ENCODE results near the gene SMARCA2.

SMARCA2 gene

DNA sequence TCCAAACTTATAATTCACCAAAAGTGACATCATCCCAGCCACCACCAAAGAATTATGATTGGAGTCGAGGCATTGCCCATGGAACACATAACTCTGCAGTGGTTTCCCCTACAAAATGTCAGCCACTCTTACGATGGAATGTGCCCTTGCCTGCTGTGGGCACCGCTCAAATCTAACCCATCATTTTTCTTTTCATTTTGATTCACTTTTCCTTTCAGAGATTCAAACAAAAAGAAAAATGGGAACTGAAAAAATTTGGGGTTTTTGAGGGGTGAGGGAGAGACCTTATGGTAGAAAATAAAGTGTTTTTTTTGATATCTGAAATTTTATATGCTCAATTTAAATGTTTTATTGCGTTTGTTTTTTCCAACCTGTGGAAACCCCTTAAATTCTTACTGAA, 28.1 kb downstream of the SMARCA2 start:
- no peak for DNase-seq

DNA sequence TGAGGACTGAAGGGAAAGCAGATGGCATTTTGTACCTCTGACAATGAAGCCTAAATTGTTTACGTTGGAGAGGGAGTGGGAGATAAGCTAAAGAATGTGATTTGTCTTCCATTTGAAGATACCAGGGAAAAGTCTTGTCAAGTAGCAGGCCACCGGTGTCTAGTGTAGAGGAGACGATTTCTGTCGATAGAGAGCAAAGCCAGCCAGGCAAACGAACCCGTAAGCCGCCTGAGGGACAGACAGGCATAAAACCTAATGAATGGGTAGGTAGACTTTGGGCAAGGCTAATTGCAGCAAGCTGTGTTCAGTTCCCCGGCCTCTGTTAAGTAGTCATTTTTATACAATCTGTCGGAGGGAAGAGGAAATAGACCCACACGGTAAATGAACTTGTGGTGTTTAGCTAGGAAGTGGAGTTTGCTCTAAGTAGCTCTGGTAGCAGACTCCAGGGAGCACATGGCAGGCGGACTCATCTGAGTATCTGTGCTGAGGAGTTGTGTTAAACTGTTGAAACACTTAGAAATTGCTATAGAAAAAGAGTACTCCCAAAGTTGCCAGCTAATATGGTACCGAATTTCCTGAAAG, 28.8 kb downstream of the SMARCA2 start:
- DNase-seq, result no peak

DNA sequence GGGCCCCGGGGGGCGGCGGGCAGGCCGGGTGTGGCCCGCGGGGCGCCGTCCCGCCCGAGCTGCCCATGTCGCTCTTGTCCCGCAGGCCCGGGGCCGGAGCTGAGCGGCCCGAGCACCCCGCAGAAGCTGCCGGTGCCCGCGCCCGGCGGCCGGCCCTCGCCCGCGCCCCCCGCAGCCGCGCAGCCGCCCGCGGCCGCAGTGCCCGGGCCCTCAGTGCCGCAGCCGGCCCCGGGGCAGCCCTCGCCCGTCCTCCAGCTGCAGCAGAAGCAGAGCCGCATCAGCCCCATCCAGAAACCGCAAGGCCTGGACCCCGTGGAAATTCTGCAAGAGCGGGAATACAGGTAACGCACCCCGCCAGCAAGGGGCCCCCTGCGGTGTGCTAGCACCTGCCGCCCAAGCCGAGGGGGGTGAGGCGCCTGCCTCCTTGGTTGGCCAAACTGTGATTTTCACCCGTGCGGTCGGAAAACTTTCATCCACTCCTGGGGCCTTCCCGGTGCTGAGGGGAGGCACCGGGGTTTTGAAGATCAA, 32.1 kb downstream of the SMARCA2 start:
- no peak for DNase-seq

DNA sequence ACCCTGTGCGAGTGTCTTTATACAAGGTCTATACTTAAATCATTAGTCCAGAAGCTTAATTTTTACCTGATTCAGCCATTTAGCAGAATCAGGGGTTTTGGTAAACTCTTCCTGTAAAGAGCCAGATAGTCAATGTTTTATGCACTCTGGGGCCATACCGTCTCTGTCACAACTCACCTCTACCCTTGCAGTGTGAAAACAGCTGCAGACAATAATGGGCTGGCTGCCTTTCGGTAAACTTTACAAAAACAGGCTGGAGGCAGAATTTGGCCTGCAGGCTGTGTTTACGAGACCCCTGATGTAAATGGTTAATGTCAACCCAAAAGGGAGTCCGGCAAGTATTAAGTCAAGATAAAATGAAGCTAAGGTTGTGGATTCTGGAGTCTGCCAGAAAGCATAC, 32.8 kb downstream of the SMARCA2 start:
- no peak for DNase-seq

DNA sequence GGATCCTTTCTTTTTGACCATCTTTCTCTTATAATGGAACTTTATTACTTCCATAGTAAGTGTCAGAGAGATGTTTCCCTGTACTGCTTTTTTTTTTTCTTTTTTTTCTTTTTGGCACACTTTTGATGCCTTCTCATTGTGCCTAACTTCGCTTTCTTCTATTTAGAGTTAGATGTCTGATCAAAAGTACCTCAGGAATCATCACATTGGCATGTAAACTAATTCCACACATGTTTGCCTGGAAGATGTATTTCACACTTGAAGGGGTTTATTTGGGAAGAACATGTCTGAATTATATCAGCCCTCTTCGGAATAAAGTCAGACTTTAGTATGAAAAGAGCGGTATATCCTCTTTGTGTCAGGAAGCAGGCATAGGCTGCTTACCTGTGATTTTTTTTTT, 35.1 kb downstream of the SMARCA2 start:
- peak; percentile 31 for DNase-seq

DNA sequence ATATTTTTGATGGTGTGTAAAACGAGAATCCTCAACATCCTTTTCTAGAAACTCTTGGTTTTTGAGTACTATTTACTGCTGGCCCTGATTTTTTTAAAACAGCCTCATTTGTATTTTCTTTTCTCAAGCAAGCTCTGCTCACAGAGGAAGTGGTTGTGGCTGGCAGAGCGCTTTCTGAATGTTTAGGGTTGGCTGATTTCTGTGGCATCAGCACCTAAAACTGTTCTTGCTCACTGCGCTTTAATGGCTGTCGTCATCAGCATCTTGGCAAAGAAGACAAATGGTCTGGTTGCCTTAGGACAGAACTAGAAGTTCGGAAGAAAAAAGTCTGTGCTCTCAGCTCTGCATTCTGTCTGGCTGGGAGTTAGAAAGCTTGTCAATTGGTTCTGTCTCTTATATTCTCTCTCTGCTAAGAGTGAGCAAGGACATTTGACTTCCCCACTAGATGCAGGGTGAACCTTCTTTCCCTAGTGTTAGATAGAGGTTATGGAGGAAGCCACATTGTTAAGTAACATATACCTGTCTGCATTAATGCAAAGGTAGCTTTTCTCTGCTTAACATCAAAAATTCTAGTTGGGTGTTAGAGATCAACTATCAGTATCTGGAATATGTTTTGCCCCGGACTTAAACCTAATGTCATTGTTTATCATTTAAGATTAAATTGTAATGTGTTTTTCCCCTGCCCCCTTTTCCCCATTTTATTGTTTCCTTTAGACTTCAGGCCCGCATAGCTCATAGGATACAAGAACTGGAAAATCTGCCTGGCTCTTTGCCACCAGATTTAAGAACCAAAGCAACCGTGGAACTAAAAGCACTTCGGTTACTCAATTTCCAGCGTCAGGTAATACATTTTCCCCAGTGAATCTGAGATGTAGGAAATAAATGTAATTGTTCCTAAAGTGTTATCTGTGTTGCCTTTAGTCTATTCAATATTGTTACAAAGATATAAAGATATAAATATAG, 39.0 kb downstream of the SMARCA2 start:
- peak; percentile 75 for DNase-seq

DNA sequence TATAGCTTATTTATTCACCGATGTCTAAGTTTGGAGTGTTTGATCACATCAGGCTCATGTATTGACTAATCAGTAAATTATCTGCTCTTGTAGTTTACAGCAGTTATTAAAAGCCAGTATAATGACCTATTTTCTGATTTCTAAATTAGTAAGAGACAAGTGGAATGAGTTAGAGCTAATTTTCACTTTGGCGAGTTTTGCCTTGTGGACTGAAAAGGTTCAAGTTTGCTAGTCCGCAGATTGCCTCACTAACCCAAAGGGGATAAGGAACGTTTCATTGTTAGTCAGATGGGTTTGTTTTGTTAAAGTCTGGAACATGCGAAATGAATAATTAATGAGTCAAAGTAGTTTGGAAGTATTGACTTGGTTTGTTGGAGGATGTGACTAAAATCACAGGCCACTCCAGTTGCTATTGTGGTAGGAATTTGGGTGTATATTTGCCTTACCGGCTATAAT, 40.1 kb downstream of the SMARCA2 start:
- DNase-seq, result peak; percentile 55

DNA sequence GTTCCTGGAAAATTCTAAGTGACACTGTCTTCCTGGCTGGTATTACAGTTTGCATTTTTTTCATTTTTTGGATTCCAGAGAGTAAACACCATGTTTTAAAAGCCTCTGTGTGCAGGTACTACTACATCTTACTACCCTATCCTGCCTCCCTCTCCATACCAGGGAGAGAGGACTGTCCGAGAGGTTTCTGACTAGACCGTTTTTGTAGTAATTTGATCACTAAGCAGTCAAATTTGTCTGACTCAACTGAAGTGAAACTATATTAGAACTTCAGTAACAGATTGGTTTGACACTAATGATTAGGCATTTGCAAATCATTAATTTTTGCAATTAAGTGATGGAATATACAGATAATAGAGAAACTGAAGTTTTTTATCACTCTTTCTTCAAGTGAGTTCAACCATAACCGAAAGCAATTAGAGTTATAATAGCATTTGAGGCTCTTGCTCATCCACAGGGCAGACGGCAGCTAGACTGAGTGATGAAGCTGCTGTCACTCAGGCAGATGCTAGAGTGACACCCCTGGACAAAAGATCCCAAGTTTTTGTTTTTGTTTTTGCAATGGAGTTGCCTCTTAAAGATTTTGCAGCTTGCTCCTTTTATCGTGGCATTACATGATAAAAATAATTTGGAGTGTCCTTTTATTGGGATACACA, 44.3 kb downstream of the SMARCA2 start:
- DNase-seq, result peak; percentile 33

DNA sequence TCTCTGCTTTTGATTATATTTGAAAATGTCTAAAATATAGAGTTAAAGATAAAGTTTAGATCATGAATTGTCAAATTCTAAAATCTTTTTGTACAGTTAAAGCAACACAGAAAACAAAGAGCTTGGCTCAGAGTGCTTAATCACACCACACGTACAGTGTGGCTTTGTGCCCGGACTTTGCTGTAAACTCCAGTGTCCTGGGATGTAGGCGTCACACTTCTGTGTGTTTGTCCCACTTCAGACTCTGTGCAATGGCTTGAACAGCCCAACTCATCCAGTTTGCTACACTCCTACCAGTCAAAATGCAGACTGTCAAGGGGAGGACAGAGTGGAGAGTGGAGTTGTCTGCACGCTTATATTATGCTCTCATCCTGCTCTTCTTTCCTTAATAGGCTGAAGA, 45.3 kb downstream of the SMARCA2 start:
- DNase-seq, result no peak

DNA sequence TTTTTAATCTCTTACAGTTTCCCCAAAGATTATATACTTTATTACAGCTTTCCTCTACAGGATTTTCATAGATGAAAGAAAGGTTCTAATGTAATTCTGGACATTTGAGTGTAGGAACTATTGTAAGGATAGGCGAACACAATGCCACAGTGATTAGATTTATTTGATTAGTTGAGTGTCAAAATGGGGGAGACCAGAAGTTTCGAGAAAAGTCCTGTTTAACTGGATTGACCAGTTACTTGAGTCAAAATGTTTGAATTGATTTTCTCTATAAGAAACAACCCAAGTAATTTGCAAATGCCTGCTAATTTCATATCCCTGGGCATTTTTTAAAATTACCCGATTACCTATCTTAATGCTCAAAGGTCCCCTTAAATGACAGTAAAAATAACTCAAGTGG, 50.6 kb downstream of the SMARCA2 start:
- DNase-seq, result no peak

DNA sequence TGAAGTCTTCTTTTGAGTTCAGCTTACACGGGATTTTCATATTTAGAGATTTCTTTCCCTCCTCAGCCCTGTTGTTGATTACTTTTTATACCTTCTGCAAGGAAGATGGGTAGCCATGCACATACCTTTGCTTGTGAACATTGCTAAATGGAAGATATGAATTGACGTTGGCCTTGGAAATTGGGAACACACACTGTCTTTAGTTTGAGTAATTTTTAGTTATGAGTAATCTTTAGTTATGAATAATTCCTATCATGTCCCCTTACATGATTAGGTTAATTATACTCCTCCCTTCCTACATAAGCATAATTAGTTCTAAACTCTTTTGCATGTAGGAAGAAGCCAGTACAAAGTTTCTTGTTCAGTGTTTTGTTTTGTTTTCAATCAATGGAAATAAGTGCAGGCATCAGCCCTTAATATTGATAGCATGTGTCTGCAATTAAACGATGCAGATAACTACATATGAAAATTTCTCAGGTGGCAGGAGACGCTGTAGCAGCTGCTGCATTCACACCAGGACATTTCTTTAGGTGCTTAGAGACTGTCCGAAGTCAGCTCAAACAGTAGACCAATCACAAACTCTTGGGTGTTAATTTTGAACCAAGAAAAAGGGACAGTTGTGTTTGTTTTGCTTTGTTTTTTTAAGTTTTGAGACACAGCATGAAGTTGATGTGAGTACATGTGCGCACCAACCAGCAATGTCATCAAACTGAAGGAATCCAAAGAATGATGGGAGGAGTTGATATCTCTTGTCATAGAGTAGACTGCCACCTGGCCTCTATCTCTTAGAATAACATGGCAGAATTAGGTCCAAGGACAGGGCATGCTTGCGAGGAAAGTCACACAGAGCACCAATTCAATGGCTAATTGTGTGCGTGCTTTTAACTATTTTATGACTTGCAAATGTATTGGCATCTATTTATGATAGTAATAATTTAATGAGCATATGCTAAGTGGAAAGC, 51.4 kb downstream of the SMARCA2 start:
- DNase-seq, result peak; percentile 62

DNA sequence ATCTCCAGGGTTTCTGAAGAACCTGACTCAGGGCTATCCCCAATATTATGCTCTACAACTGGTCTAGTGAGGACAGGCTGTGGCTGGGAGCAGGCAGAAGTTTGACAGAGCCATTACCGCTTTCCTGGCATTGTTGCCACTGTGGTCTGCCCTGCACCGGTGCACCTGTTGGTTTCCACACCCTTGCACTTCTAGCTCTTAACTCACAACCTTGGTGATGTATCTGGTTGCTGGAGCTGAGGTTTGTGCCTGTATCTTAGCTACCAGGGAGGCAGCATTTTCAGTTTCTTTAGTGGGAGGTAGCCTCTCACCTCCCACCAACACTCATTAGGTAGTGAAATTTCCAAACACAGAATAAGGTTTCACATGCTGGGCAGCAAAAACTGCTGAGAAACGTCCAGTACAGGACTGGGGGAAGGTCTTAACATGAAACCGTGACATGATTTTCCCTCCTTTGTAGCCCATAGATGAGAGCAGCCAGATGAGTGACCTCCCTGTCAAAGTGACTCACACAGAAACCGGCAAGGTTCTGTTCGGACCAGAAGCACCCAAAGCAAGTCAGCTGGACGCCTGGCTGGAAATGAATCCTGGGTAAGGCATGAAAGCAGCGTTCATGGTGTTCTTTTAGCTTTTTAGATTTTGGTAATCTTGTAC, 57.7 kb downstream of the SMARCA2 start:
- DNase-seq, result no peak

DNA sequence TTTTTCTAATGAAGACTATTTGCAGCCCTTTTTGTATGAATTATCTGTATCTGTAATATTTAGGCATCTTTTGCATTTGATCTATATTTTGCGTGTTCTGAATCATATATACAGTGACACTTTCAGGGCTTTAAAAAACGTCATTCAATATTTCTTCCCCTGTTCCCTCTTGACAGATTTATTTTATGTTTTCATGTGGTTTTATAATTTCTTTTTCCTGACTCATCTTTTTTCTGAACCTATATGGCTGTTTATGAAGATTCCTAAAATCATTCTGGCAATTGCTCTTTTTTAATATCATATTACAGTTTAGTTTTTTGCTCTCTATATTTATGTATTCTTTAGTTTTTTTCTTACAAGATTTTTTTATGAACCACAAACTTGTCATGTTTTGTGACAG, 67.6 kb downstream of the SMARCA2 start:
- DNase-seq, result no peak

DNA sequence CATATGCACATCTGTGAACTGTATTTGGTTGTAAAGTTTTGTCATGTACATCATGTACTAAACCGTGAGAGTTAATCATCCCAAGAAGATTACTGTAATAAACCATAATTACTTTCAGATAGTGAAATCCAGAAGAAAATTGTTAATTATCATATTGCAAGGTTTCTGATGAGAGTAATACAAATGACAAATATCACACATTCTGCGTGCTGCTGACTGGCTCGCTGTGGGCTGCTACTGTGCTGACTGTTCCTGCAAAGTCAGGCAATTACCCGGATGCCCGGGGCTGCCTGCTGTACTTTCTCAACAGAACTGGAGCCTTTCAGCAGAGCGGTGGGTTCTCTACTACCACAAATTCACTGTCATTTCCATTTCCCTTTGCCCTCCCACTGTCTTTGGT, 68.3 kb downstream of the SMARCA2 start:
- no peak for DNase-seq

DNA sequence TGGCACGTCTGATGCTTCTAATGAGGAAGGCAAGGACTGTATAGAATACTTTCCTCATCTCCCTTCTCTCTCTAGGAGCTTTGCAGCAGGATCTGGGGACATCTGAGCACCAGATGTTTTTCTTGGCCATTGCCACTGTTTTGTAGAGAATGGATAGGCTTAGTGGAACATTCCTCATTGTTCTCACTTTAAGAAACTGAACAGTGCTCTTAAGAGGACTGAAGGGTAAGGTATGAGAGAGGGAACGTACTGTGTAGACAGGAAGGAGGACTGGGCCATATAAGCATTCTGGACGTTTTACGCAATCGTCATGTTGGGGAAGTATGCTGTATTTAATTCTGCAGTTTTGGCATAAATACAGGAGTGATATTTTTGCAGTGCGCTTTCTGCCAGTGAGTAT, 70.6 kb downstream of the SMARCA2 start:
- peak; percentile 37 for DNase-seq

DNA sequence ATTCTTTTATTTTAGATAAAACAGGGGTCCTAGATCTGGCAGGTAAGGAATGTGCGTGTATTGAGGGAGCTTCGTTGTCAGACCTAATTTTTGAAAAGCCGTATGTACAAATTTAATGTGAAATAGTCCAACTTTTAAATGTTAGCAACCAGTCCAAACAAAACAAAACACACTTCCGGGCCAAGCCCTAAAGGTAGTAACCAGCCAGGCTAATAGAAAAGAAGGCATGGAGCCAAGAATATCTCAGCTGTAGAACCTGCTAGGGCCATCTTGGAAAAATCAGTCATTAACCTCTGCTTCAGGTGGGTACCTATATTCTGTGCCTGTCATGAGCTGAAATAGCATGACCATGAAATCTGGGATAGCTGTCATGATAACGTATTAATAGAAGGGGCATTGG, 71.0 kb downstream of the SMARCA2 start:
- no peak for DNase-seq

DNA sequence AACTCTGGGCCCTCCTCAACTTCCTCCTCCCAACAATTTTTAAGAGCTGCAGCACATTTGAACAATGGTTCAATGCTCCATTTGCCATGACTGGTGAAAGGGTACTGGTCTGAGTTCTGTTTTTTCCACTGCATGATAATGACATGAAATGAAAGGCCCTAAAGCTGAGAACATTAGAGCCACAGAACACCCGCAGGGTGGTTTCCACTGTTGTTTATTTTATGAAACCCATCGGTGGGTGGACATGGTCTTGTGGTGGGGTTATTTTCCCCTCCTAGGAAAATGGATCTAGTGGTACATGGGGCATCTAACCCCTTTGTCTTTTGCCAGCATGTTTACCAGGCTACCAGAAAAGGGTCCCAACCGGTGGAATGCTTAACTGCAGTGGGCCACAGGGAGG, 71.8 kb downstream of the SMARCA2 start:
- no peak for DNase-seq

DNA sequence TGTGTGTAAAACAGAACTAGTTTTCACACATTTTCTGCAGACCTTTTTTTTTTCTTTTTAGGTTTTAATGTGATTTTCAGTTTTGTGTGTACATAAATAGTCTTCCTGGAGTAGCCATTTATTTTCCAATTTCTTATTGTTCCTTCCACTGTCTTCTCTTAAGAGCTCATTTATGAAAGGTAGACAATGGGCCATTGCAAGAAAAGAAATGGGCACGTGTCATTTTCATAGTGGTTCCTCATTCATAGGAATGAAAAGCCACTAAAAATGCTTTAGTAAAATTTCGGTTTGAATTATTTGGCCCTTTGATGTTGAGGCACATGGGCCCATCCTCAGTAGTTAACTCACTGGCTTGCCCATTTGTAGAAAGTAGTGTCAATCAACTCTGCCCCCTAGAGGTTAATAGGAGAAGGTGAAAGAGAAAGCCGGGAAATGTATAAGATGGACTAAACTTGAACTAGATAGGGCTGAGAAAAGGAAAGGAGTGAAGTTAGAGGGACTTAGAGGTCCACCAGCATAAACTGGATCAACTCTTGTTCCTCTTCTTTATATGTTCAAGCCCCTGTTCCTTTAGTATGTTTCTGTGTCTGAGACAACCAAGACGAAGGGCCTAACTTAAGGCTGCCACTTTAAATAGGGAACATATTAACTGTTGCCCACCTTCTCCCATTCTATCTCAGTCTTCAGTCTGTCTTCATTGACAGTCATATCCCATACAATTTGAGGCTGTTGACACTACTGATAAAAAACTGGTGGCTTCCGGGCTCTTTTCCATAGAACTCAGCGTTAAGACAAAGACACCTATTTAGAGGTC, 72.6 kb downstream of the SMARCA2 start:
- DNase-seq, result peak; percentile 58

DNA sequence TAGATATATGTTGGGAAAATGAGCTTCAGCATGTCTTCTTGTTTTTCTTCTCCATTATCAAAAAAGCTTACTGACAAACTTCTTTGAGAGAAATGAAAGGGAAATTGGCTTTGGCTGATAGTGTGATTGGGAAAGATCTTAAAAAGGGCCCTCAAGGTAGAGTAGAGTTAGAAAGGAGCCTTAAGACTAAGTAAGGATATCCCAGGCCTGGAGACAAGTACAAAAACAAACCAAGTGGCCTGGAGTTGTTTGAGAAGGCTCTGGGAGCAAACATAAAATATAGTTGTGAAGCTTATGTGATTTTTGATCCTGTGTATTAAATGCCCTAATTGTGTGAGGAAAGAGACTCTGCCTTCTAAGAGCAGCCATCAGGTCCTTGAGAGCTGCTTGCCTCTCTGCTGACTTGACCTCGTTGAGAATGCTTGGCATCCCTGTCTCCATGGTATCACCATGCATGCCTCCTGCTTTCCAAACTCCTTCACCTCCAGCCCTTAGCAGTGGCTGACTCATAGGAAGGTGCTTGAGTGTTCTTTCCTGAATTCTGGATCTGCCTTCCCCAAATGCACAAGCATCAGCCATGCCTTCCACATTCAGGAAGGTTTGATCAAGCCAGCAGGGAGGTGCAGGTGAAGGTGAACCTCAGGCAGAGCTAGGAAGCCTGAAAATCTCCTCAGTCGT, 78.9 kb downstream of the SMARCA2 start:
- peak; percentile 63 for DNase-seq

DNA sequence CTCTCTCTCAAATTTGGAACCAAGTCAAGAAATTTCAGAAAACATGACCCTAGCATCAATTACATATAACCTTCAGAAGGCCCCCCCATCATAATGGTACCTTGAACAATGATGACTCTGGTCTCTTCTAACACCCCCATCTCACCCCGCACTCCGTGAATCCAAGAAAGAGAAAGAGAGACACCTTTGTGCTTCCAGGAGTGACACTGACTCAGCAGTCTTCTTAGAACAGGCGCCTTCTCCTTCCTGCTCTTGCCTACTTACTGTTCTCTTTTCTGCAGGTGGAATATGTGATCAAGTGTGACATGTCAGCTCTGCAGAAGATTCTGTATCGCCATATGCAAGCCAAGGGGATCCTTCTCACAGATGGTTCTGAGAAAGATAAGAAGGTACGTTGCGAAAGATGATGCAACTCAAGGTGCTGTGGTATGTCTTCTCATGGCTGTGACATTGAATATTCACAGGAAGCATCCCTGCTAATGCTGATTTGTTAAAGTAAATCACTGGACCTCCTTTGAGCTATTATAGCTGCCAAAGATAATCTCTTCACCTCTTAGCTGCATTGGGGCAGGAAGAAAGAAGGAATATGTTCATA, 81.3 kb downstream of the SMARCA2 start:
- no peak for DNase-seq

Data from EL (cell line).